NCI-H748 (cell line): ENCODE data around the gene APC2.
A peak's percentile ranks its signal among the peaks of the same experiment; 100 is the strongest.
"Not testable (repeated sequence)": the region's sequence is repeated elsewhere in the genome, so short reads cannot be mapped to it uniquely, and the experiment has no call there.

ENCODE experiments used
- DNase-seq: peaks from one replicate; lab custom pipeline; 2025; ENCODE audit not compliant: unreplicated experiment; lab: John Stamatoyannopoulos, UW

The APC2 gene

DNA sequence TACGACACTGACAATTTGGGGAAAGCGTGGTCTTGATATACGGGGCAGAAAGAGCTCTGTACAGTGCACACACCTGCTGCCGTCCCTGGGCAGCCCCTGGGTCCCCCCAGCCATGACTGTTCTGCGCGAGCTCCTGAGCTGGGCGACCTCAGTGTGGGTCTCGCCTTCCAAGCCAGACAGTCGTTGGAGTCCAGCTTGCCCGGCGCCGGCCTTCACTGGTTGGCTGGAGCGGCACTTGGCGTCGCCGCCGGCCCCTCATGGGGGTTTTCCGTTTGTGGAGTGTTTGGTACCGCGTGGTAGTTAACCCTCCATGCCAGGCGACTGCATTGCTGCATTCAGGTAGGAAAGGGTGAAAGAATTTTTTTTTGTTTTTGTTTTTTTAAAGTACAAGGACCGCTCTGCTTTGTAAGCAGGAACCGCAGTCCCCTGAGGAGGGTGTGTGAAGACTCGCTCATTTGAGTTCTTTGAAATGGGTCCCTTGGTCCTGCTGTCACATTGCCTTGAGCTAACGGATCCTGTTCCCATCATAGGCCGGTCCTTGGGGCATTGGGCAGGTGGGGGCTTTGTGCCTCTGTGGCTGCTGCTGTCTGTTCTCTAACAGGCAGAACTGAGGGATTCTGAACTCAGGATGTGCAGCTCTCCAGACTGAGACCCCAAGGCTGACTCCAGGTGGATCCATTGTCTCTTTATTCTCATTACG, 22.6 kb upstream of the APC2 start:
- DNase-seq = no peak

DNA sequence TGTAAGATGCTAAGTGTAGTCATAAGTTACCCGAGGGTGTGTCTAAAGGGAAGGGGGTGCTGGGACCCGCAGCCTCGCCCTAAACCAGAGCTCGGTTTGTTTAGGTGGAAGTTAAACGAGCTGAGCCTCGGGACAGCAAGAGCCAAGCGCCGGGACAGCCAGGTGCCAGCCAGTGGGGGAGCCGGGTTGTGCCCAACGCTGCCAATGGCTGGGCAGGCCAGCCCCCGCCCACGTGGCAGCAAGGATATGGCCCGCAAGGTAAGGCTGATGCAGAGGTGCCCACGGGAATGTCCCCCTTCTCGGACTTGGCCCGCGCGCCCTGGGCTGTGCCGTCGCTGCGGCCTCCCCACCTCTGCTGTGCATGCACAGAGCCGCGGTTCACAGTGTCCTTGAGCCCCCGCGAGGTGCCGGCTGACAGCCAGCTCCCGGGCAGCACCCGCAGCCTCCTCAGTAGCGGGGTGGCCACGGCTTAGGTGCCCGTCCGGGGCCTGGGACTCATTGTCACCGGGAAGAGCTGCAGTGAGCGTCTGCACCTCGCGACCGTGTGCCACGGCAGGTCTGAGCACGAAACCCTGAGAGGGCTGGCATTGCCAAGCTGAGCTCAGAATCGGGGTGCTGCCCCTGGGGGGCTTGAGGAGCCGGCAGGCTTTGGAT, 21.1 kb upstream of the APC2 start:
- no peak for DNase-seq

DNA sequence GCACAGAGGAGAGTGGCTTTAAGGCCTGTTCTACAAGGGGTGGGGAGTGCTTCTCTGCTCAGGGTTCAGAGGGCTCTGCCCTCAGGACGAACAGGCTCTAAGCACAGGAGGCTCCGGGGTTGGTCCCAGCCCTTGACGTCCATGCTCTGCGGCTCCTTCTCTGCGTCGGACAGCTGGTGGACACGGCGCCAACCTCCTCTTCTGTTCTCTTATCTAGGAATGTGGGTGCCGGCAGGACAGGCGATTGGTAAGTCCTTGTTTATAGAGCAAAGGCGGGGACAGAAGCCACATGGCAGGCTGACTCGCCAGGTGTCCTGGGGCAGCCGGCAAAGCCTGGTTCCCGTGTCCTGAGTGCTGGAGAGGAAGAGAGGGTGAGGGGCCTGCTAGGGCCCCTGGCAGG, 20.2 kb upstream of the APC2 start:
- DNase-seq = no peak

DNA sequence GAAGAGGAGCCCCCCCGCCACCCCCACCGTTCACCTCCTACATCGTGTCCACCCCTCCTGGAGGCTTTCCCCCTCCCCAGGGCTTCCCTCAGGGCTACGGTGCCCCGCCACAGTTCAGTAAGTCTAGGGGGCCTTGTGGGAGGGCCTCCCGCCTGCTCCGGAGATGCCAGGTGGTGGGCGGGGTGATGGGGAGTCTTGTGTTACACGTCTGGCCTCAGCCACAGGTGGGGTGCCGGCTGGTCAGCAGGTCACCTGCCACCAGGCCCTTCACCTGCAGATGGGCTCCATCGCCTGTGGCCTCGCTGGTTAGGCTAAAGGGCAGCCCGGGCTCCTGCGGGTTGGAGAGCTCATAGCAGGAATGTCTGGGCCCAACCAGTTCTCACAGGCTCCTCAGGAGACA, 19.7 kb upstream of the APC2 start:
- DNase-seq = no peak

DNA sequence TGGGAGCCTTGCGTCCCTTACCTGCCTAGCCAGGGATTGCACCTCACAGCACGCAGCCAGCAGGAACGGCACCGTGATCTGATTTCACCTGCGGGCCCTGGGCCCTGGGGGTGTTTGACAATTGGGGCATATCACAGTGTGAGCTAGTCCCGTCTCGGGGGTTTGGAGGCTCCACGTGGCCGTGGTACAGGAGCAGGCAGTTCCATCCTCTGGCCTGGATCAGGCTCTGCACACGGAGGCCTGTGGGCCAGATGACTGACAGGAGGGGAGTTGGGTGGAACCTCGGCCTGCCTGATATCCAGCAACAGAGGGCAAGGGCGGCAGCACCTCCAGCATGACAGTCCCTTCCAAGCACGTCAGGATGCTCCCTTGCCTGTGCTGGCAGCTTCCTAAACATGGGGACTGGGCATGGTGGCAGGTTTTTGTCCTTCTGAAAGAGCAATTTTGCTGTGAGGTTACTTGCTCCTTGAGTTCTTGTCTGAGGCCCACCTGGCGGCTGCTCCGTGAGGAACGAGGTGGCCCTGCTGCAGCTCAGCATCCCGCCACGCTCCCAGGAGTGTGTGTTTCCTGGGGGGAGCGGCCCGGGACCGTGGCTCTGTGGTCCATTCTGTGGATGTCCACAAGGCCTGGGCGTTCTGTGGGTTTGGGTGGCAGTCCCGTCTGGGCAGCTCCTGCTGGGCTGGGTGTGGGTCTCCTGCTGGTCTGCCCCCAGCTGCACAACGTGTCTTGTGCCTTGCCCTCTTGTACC, 18.0 kb upstream of the APC2 start:
- DNase-seq = no peak

DNA sequence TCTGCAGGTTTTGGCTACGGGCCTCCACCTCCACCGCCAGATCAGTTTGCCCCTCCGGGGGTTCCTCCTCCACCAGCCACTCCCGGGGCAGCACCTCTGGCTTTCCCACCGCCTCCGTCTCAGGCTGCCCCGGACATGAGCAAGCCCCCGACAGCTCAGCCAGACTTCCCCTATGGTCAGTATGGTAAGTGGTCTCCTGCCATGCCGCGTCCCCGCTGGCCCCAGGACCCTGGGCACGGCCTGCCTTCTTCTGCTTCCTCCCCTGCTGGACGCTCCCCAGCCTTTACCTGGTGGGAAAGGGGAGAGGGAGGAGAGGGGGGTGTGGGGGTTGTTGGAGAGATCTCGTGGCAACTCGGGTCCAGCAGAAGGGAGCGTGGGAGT, 17.4 kb upstream of the APC2 start:
- no peak for DNase-seq

DNA sequence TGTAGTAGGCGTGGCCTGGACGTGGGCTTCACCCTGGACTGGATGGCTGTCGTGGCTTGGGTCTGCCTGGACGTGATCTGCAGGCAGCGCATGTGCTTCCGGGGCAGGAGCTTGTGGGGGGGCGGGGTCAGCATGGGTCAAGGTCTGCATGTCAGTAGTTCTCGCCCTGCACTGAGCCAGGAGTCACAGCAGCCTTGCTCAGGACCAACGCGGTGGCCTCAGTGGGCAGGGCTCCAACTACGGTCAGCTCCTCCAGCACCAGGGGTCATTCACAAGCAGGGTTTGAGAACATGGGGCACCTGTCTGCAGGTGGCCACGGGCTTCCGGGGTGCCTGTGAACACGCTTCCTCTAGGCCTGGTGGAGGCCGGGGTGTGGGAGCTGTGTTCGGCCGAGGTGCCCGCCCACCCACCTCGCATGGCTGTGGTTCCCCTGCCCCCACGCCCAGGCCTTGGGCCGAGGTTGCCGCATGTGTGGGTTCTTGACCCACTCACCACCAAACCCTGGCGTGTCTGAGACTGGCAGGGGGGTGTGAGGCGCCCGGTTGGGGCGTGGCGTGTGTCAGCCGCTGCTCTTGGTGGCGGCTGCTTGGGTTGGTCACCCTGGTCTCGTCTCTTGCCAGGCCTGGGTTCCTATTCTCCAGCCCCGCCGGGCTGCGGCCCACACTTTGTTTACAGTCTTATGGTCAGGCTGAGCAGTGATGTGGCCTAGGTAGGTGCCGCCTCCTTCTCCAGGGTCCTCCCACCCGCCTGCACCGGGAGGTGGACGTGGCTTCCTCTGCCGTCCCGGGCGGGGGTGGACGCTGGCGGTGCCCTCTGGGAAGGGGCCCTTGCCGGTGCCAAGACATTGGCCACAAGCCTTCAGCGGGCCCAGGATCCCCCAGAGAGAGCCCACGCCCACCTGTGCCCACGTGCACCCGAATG, 16.5 kb upstream of the APC2 start:
- DNase-seq = no peak

DNA sequence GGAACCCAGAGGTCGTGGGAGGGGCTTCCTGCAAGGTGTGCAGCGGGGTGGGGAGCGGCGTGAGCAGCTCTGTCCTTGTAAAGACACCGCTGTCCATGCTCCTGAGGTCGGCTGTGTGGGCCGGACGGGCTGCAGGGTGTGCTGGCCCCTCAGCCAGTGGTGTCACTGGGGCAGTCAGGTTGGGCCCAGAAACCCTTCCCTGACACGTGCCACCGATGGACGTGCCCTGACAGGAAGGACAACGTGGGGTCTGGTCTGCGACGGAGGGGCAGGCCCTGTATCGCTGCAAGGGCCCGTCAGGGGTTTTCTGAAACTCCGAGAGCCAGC, 15.9 kb upstream of the APC2 start:
- DNase-seq = no peak

DNA sequence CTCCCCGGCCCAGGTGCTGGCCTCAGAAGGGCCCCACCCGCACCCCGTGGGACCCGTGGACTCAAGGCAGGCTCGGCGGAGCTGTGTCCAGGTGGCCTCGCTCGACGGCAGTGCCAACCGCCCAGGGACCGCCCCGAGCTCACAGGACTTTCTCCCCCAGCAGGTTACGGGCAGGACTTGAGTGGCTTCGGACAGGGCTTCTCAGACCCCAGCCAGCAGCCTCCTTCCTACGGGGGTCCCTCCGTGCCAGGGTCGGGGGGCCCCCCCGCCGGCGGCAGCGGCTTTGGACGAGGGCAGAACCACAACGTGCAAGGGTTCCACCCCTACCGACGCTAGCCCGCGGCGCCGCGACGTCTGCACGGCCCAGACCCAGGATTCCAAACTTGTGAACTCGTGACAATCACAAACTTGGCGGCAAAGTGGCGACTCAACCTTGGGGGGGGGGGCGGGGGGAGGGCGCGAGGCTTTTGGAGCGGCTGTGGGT, 15.3 kb upstream of the APC2 start:
- DNase-seq = no peak

DNA sequence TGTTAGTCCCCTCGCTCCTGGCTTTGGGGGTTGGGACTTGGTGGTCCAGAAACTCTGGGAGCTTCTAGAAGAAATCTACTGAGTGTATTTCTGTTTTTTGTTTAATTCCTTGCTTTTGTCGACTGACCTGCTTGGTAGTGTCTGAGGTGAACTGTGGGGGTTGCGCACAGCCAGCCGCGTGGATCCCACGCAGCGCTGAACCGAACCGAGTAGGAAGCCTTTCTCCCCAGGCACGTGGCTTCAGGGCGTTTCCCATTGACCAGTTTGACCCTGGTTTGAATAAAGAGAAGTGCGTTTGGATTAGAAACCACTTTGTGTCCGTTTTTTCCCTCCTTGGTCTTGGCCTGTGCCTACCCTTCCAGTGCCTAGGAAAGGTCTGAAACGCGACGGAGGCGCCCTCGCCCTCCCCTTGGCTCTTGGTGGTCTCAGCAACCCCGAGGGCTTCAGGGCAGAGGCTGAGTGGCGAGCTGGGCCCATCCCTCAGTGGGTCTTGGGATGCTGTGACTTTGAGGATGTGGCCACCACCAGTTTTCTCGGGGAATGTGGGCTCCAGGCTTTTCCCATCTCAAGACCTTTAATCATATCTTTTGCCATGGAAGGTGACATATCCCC, 14.4 kb upstream of the APC2 start:
- DNase-seq = no peak

DNA sequence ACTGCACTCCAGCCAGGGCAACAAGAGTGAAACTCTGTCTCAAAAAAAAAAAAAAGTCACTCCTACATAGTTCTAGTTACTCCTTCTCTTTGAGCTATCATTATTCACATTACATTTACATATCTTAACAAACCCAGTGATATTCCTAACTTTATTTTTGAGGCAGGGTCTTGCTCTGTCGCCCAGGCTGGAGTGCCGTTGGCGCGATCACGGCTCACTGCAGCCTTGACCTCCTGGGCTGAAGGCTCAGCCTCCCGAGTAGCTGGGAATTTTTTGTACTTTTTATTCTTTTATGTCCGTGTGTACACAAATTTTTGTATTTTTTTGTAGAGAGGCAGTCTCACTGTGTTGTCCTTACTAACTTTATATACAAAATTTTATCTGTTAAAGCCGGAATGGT, 12.3 kb upstream of the APC2 start:
- no peak for DNase-seq

DNA sequence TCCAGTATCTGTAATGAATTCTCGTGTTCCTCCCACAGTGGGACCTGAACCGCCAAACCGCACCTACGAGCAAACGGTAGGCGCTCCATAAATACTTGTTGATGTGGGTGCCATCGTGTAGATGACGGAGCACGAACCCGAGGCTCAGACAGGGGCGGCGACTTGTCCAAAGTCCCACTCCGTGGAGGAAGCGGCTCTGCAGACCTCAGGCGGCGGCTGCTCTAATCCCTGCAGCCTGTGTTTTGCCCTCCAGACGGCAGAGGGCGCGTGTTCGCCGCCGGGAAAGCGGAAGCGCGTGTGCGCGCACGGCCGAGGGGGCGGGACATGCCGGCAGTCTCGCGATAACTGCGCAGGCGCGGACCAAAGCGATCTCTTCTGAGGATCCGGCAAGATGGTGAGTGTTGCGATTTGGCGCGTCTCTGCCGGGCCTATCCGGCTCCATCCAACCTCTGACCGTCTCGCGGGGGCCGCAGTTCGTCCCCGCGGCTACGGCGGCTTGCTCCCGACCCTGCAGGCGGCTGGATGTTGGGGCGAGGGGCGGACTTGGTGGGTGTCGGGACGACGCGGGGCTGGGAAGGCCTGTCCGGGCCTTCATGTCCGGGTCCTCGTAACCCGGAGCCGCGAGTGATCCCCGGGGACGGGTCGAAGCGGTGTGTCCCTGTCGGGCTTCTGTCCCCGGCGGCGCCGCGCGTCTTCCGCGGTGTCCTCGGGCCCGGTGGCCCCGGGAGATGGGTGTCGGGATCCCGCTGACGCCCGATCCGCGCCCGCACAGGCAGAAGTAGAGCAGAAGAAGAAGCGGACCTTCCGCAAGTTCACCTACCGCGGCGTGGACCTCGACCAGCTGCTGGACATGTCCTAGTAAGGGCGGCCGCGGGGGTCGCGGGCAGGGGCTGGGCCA, 11.6 kb upstream of the APC2 start, which contains the start of gene RPS15:
Gene RPS15 (plus strand): TSS at position 362 of the 898 bp plus-strand sequence. CDS start 30 bp downstream, at position 392.
- DNase-seq = peak; percentile 89

DNA sequence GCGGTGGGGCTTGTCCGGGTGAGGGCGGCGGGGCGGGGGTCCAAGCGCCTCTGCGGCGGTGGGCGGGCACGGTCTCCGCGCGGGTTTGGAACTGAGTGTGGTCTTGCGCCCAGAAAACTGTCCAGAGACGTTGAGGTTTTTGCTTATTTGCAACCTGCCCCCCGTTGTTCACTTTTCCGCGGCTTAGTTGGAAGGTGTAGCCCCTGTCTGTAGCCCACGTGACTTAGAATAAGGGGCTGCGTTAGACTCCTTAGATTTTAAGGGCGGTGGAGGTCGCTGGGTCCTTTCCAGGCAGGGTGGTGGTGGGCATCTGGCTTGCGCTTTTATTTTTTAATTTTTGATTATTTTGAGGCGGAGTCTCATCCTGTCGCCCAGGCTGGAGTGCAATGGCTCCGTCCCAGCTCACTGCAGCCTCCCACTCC, 11.0 kb upstream of the APC2 start:
- DNase-seq = peak; percentile 32

DNA sequence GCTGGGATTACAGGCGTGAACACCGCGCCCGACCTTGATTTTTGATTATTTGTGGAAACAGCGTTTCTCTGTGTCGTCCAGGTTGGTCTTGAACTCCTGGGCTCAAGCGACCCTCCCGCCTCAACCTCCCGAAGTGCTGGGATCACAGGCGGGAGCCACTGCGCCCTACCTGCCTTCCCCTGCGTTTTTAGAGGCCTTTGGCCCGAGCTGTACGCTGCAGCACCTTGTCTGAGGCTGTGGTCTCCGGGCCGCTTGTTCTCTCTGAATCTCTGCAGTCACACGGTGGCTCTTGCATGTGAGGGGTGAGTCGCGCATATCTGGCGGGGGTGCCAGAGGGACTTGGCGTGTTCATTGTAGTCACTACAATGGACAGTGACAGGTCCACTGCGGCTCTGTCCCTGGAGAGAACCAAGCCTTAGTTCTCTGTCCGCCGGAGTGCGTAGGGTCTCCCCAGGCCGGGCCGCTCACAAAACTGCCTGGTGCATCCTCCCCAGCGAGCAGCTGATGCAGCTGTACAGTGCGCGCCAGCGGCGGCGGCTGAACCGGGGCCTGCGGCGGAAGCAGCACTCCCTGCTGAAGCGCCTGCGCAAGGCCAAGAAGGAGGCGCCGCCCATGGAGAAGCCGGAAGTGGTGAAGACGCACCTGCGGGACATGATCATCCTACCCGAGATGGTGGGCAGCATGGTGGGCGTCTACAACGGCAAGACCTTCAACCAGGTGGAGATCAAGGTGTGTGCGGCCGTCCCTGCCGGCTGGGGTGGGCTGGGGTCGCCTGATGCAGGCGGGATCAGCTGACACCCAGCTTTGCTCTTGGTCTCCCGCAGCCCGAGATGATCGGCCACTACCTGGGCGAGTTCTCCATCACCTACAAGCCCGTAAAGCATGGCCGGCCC, 10.2 kb upstream of the APC2 start:
- DNase-seq = not testable (repeated sequence)

DNA sequence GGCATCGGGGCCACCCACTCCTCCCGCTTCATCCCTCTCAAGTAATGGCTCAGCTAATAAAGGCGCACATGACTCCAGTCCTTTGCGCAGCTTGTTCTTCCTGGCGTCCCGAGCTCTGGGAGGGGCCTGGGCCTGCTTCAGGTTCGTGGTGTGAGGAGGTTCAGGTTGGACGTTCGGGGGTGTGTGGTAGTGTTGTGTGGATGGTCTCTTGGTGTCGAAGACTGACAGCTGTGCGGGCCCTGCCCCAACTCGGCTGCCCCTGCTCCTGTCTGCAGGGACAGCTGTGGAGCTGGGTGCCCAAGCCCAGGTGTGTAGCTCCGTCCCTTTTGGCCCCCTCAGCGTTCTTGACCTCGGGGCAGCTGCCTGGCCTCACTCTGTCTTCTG, 9.5 kb upstream of the APC2 start:
- DNase-seq = no peak

DNA sequence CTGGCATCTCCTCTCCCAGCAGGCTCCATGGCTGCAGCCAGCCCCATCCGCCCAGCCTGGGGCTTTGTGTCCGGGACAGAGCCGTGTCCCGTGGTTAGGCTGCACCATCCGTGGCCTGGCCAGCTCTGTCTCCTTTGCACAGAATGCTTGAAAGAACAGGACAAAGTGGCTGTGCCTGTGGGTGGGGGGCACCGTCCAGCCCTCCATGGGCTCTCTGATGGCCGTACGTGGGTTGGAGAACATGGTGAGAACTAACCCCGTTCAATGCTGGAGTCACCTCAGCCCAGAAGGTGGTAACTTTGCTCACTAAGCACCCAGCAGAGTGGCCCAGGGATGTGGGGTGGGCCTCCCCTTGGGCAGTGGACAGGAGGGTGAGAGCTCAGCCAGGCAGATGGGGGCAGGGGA, 8.9 kb upstream of the APC2 start:
- no peak for DNase-seq

DNA sequence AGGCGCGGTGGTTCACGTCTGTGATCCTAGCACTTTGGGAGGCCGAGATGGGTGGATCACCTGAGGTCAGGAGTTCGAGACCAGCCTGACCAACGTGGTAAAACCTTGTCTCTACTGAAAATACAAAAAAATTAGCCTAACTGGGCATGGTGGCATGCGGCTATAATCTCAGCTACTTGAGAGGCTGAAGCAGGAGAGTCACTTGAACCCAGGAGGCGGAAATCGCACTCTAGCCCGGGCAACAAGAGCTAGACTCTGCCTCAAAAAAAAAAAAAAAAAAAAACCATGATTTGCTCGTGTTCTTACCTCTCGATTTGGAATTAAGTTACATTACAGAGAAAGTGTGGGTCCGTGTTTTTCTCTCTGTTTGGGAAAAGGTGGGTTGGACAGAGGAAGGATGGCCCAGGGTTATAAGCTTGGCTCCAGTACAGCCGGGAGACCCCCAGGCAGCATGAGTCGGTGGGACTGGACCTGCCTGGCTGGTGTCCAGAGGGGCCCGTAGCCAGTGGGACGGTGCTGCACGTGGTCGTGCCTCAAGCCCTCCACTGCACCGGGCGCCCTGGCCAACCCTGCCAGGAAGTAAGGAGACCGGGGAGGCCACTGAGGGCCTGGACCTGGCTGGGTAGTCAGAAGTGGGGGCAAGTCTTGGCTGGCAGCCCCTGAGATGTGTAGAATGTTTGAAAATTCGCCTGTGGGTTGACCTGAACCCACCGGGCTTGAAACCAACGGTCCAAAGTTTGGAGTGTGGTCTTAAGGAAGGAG, 8.1 kb upstream of the APC2 start:
- no peak for DNase-seq
